Nephron (organoid): ENCODE results near the gene PRDX6.
A peak's percentile ranks its signal among the peaks of the same experiment; 100 is the strongest.
"Not testable (repeated sequence)": the region's sequence is repeated elsewhere in the genome, so short reads cannot be mapped to it uniquely, and the experiment has no call there.

Experiments used
- H3K27ac Mint-ChIP-seq, 3 experiments: 2 replicates each; pipeline ENCODE4 v1.8.0; 2020; ENCODE audit warnings: mixed read lengths in 3 of 3, mild to moderate bottlenecking in 2 of 3, moderate library complexity in 1 of 3
- H3K27me3 Mint-ChIP-seq: 2 replicates; pipeline ENCODE4 v1.8.0; 2021; ENCODE audit warnings: low read depth, mild to moderate bottlenecking, moderate library complexity, mixed read lengths
- H3K36me3 Mint-ChIP-seq: 2 replicates; pipeline ENCODE4 v1.8.0; 2020; ENCODE audit warnings: low read depth, mixed read lengths
- H3K4me1 Mint-ChIP-seq: 2 replicates; pipeline ENCODE4 v1.8.0; 2020; ENCODE audit warnings: mixed read lengths
- H3K4me3 Mint-ChIP-seq, 3 experiments: 2 replicates each; pipeline ENCODE4 v1.8.0; 2020; ENCODE audit warnings: mild to moderate bottlenecking in 3 of 3, mixed read lengths in 3 of 3, moderate library complexity in 2 of 3
- H3K9me3 Mint-ChIP-seq: 2 replicates; pipeline ENCODE4 v1.8.0; 2020; ENCODE audit warnings: mixed read lengths
- TF ChIP-seq, protein P1 (sequence below), 3 experiments: fragments of 200-600 bp; sonication (generic); IDR thresholded peaks; one replicate each; pipeline ENCODE4 v1.5.0; 2021; ENCODE audit warnings: antibody characterized with exemption in 3 of 3; ENCODE audit not compliant: unreplicated experiment in 3 of 3

The PRDX6 gene

DNA sequence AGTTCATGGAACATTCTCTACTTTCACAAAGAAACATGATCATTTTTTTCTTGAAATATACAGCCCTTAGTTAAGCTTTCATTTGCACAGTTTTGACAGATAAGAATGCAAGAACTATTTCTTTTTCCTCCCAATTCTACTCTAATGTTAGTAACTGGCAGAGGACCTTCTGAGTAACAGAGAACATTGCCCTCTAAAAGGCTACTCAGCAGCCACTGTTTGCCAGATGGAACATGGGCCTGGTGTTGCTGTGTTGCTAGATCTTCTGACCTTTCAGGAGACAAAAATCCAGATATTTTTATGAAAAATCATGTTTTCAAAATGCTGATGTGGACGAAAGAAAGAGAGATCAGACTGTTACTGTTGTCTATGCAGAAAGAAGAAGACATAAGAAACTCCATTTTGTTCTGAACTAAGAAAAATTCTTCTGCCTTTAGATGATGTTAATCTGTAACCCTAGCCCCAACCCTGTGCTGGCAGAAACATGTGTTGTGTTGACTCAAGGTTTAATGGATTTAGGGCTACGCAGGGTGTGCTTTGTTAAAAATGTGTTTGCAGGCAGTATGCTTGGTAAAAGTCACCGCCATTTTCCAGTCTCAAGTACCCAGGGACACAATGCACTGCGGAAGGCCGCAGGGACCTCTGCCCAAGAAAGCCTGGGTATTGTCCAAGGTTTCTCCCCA lies 2.9 kb upstream of the PRDX6 start:
- Mint-ChIP-seq H3K36me3 (peaks cover 22% of the 10 kb centered on the region), H3K27ac (peak overlapping the region; percentile 71 to 89 (median 79)), H3K4me3 (peak overlapping the region; percentile 55 to 96 (median 85)), H3K27me3 (peaks cover 4% of the 10 kb centered on the region), H3K9me3 (peaks cover 22% of the 10 kb centered on the region), H3K4me1 (peaks cover 43% of the 10 kb centered on the region)
- TF ChIP-seq, protein P1, sequence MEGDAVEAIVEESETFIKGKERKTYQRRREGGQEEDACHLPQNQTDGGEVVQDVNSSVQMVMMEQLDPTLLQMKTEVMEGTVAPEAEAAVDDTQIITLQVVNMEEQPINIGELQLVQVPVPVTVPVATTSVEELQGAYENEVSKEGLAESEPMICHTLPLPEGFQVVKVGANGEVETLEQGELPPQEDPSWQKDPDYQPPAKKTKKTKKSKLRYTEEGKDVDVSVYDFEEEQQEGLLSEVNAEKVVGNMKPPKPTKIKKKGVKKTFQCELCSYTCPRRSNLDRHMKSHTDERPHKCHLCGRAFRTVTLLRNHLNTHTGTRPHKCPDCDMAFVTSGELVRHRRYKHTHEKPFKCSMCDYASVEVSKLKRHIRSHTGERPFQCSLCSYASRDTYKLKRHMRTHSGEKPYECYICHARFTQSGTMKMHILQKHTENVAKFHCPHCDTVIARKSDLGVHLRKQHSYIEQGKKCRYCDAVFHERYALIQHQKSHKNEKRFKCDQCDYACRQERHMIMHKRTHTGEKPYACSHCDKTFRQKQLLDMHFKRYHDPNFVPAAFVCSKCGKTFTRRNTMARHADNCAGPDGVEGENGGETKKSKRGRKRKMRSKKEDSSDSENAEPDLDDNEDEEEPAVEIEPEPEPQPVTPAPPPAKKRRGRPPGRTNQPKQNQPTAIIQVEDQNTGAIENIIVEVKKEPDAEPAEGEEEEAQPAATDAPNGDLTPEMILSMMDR (IDR thresholded peaks at IDR 0.05; ENCODE audit: unreplicated experiment in 3 of 3) = no peak

DNA sequence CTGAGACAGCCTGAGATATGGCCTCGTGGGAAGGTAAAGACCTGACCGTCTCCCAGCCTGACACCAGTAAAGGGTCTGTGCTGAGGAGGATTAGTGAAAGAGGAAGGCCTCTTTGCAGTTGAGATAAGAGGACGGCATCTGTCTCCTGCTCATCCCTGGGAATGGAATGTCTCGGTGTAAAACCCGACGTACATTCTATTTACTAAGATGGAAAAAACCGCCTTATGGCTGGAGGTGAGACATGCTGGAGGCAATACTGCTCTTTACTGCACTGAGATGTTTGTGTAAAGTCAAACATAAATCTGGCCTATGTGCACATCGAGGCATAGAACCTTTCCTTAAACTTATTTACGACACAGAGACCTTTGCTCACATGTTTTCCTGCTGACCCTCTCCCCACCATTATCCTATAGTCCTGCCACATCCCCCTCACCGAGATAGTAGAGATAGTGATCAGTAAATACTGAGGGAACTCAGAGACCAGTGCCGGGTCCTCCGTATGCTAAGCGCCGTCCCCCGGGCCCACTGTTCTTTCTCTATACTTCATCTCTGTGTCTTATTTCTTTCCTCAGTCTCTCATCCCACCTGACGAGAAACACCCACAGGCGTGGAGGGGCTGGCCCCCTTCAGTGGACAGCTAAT lies 2.2 kb upstream of the PRDX6 start:
- Mint-ChIP-seq H3K4me3 (peak overlapping the region; percentile 55 to 96 (median 85)), H3K36me3 (peaks cover 26% of the 10 kb centered on the region), H3K27ac (peak overlapping the region; percentile 71 to 89 (median 79)), H3K9me3 (peaks cover 20% of the 10 kb centered on the region), H3K4me1 (peaks cover 49% of the 10 kb centered on the region)
- H3K27me3 Mint-ChIP-seq = not testable (repeated sequence)

DNA sequence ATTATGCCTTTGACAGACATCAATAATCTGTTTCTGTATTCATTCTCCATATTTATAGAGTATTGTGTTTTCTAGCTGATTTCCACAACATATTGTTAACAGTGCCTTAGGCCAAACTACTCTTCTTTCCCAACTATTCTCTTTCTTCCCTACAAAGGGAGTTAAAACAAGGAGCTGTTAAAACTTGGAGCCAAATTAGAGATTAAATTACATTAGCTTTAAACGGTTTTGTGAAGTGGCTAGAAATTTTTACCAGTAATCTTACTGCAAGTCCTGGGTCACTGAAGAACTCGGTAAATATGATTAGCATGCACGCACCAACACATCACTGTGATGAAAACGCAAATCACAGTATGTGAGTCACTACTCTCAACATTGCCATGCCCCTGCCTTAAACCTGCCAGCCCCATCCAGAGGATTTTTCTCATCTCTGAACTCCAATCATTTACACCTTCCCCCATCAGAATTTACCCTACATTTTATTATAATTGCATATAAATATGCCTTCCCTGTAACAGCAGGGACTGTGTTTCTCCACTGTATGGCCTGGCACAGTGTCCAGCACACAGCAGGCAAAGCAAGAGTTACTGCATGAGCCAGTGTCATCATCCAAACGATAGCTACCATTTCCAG lies 1.5 kb upstream of the PRDX6 start:
- Mint-ChIP-seq H3K27ac (peak overlapping the region; percentile 37 to 71 (median 43)), H3K27me3 (peaks cover 4% of the 10 kb centered on the region), H3K36me3 (peaks cover 28% of the 10 kb centered on the region), H3K4me1 (peaks cover 56% of the 10 kb centered on the region), H3K9me3 (peaks cover 13% of the 10 kb centered on the region), H3K4me3 (peak overlapping the region; percentile 85 to 96 (median 89))
- TF ChIP-seq, protein P1 (IDR thresholded peaks at IDR 0.05; ENCODE audit: unreplicated experiment in 3 of 3) = no peak

DNA sequence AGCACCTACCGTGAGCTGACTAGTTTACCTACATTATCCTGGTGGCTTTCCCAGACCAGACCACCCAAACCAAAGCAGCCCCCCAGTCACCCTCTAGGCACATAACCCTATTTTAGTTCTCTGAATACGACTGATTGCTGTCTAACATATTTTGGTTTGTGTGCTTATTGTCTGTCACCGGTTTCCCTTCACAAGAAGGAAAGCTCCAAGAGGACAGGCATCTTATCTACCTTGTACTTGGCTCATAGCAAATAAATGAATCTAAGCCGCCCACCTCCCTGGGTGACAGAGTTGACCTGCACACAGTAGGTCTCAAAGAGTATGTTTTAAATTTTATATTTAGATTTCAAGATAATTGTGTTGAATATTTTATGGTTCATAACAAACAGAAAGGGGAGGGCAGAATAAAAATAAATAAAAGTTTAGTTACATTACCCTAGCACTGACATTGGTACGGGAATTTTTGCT lies 904 bp upstream of the PRDX6 start:
- peak overlapping the region; percentile 85 to 96 (median 89) for H3K4me3 Mint-ChIP-seq
- H3K27me3 Mint-ChIP-seq = peaks cover 4% of the 10 kb centered on the region
- TF ChIP-seq, protein P1 (IDR thresholded peaks at IDR 0.05; ENCODE audit: unreplicated experiment in 3 of 3) = no peak
- peaks cover 30% of the 10 kb centered on the region for H3K36me3 Mint-ChIP-seq
- H3K27ac Mint-ChIP-seq = peak overlapping the region; percentile 71 to 96 (median 94)
- H3K9me3 Mint-ChIP-seq = peaks cover 13% of the 10 kb centered on the region
- peaks cover 56% of the 10 kb centered on the region for H3K4me1 Mint-ChIP-seq

DNA sequence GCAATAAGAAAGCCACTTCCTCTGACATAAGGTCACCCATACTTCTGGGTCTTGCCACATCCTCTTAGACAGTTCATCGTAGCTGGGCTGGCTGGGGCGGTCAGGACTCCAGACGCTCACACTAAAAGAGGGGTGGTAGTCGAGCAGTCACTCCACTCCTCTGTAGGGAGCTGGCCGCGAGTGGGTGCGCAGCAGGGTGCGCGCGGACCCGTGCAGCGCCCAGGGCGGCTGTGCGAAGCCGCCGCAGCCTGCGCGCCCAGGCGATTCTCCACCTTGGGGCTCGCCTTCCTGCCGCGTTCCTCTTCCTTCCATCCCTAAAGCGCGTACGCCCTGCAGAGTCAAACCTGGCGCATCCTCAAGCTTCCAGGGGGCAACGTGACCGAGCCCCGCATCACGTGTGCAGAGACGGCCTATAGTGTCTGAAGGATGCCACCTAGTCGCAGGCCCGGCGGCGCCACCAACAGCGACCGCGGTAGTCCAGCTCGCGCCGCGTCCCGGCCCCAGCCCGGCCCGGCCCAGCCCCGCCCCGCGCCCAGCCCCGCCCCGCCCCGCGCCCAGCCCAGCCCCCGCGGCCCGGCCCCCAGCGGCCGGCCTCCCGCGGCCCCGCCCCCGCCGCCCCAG lies 360 bp upstream of the PRDX6 start:
- TF ChIP-seq, protein P1 (IDR thresholded peaks at IDR 0.05; ENCODE audit: unreplicated experiment in 3 of 3) = no peak
- Mint-ChIP-seq H3K27me3 (peaks cover 4% of the 10 kb centered on the region), H3K9me3 (peaks cover 8% of the 10 kb centered on the region), H3K36me3 (peaks cover 32% of the 10 kb centered on the region), H3K27ac (peak overlapping the region; percentile 83 to 96 (median 94)), H3K4me1 (peaks cover 60% of the 10 kb centered on the region), H3K4me3 (peak overlapping the region; percentile 89 to 97 (median 96))
